SU-DHL-6 (cell line): ENCODE measurements around the gene MTRFR.

Experiments
- CTCF ChIP-seq: fragments of 200-600 bp; sonication (generic); IDR thresholded peaks from one replicate; pipeline ENCODE4 v1.5.1; 2017; ENCODE audit warnings: antibody characterized with exemption, mild to moderate bottlenecking, low read length, moderate library complexity; ENCODE audit not compliant: insufficient read depth, poor library complexity, severe bottlenecking
- EZH2phosphoT487 ChIP-seq: fragments of 200-600 bp; sonication (generic), shearing (Covaris generic); conservative IDR thresholded peaks from 2 replicates; pipeline ENCODE4 v1.6.1; 2018; ENCODE audit warnings: mild to moderate bottlenecking, antibody characterized with exemption, low read length, moderate library complexity, mixed read lengths

- TF ChIP-seq CTCF (no peak), EZH2phosphoT487 (no peak)
Observed at GRCh38 chr12:123251403-123252076, 18.3 kb downstream of the MTRFR start.
